H1 (cell line): ENCODE results near the gene CD58. TPM values are rescaled to one million over a fixed set of nuclear protein-coding genes. Genes with fewer than 3 reads are reported as not detected.
A peak's percentile ranks its signal among the peaks of the same experiment; 100 is the strongest.

Experiments used
- CTCF ChIA-PET: fragments of 300-600 bp; sonication (Branson Sonifier 250); formaldehyde crosslinking; loops from one replicate; lab custom pipeline; 2021; ENCODE audit not compliant: partially characterized antibody; lab: Charles Lee
- POLR2A ChIA-PET: fragments of 300-600 bp; sonication (Branson Sonifier 250); formaldehyde crosslinking; loops from one replicate; lab custom pipeline; 2021; ENCODE audit warnings: inconsistent platforms; ENCODE audit not compliant: partially characterized antibody; lab: Charles Lee
- DNase-seq, 2 experiments: peaks; one replicate each; pipeline versions ENCODE4 v3.0.0 to v3.0.0-alpha.2; 2010 to 2022; ENCODE audit warnings: low spot score in 2 of 2, low read depth in 1 of 2, mixed read lengths in 1 of 2
- FAIRE-seq: peaks from 2 replicates; lab custom pipeline; 2011; peaks lifted over from hg19 to GRCh38; lab: Jason Lieb, UNC
- H2AFZ ChIP-seq: 2 replicates; pipeline ENCODE4 v1.8.1; 2012; ENCODE audit warnings: low read length, inconsistent platforms
- H2AK5ac ChIP-seq: 2 replicates; pipeline ENCODE4 v1.6.1; 2013; ENCODE audit warnings: low read depth, low read length
- H2BK120ac ChIP-seq: replicated peaks from 2 replicates; pipeline ENCODE3; 2013; ENCODE audit warnings: low read depth, low read length, inconsistent platforms
- H2BK12ac ChIP-seq: 2 replicates; pipeline ENCODE4 v1.6.1; 2013; ENCODE audit warnings: low read depth, low read length
- H2BK15ac ChIP-seq: 2 replicates; pipeline ENCODE4 v1.6.1; 2013; ENCODE audit warnings: low read length
- H2BK20ac ChIP-seq: 2 replicates; pipeline ENCODE4 v1.6.1; 2013; ENCODE audit warnings: low read length
- H2BK5ac ChIP-seq: 2 replicates; pipeline ENCODE4 v1.6.1; 2013; ENCODE audit warnings: low read depth, low read length
- H3K14ac ChIP-seq: 2 replicates; pipeline ENCODE4 v1.6.1; 2013; ENCODE audit warnings: inconsistent platforms; ENCODE audit not compliant: insufficient read length
- H3K18ac ChIP-seq: 2 replicates; pipeline ENCODE4 v1.6.1; 2013; ENCODE audit warnings: low read length; ENCODE audit errors: extremely low read depth
- H3K23ac ChIP-seq: 2 replicates; pipeline ENCODE4 v1.6.1; 2013; ENCODE audit warnings: inconsistent platforms; ENCODE audit not compliant: insufficient read length
- H3K23me2 ChIP-seq: 2 replicates; pipeline ENCODE4 v1.6.1; 2013; ENCODE audit warnings: low read depth, low read length
- H3K27ac ChIP-seq: 2 replicates; pipeline ENCODE4 v1.6.1; 2011; ENCODE audit warnings: low read depth, low read length, inconsistent platforms
- H3K27me3 ChIP-seq, 4 experiments: replicated peaks in 1 of 4; 1 replicate in 1 of 4; 2 replicates in 3 of 4; pipeline versions ENCODE4 v1.6.1 to v1.8.1; 2011 to 2013; ENCODE audit warnings: low read length in 3 of 4, mild to moderate bottlenecking in 3 of 4, inconsistent platforms in 2 of 4, mixed read lengths in 2 of 4, moderate library complexity in 1 of 4; ENCODE audit not compliant: control insufficient read depth in 3 of 4, insufficient read depth in 3 of 4; ENCODE audit errors: extremely low read depth in 1 of 4
- H3K36me3 ChIP-seq, 4 experiments: 2 replicates each; pipeline versions ENCODE4 v1.6.1 to v1.8.1; 2011 to 2013; ENCODE audit warnings: mild to moderate bottlenecking in 4 of 4, low read length in 3 of 4, moderate library complexity in 2 of 4, control low read depth in 1 of 4, inconsistent platforms in 1 of 4; ENCODE audit not compliant: insufficient read depth in 4 of 4, control insufficient read depth in 2 of 4
- H3K4ac ChIP-seq: replicated peaks from 2 replicates; pipeline ENCODE3; 2013; ENCODE audit warnings: low read length, low read depth, mixed read lengths, inconsistent platforms; ENCODE audit not compliant: insufficient read length
- H3K4me1 ChIP-seq, 4 experiments: replicated peaks in 1 of 4; 1 replicate in 1 of 4; 2 replicates in 3 of 4; pipeline versions ENCODE4 v1.6.1 to v1.8.1; 2011 to 2013; ENCODE audit warnings: low read length in 3 of 4, inconsistent platforms in 2 of 4, mixed read lengths in 1 of 4; ENCODE audit not compliant: insufficient read depth in 4 of 4, control insufficient read depth in 3 of 4
- H3K4me2 ChIP-seq, 2 experiments: 2 replicates each; pipeline versions ENCODE4 v1.6.1 to v1.8.1; 2011 to 2013; ENCODE audit warnings: low read depth in 2 of 2, low read length in 2 of 2, control low read depth in 1 of 2, inconsistent platforms in 1 of 2, mild to moderate bottlenecking in 1 of 2; ENCODE audit not compliant: insufficient read depth in 1 of 2
- H3K4me3 ChIP-seq, 4 experiments: fragments of 200-600, 300-600 bp in 1 of 4; sonication (generic), shearing (Covaris generic), sonication (Bioruptor Twin) in 1 of 4; 2 replicates each; pipeline versions ENCODE4 v1.5.1 to v1.8.1; 2011 to 2016; ENCODE audit warnings: low read length in 4 of 4, low read depth in 3 of 4, control low read depth in 2 of 4, inconsistent platforms in 2 of 4, mild to moderate bottlenecking in 2 of 4, mixed read lengths in 1 of 4, moderate library complexity in 1 of 4; ENCODE audit not compliant: insufficient read depth in 2 of 4; ENCODE audit errors: extremely low read depth in 1 of 4
- H3K56ac ChIP-seq: replicated peaks from 2 replicates; pipeline ENCODE3; 2013; ENCODE audit warnings: low read depth, mild to moderate bottlenecking, mixed read lengths, low read length, inconsistent platforms; ENCODE audit not compliant: insufficient read length
- H3K79me1 ChIP-seq: 2 replicates; pipeline ENCODE4 v1.6.1; 2013; ENCODE audit warnings: low read depth, low read length, control low read depth
- H3K79me2 ChIP-seq, 2 experiments: 2 replicates each; pipeline versions ENCODE4 v1.6.1 to v1.8.1; 2012 to 2013; ENCODE audit warnings: low read length in 2 of 2, mild to moderate bottlenecking in 2 of 2, inconsistent platforms in 1 of 2; ENCODE audit not compliant: insufficient read depth in 2 of 2, control insufficient read depth in 1 of 2
- H3K9ac ChIP-seq, 4 experiments: replicated peaks in 1 of 4; 1 replicate in 1 of 4; 2 replicates in 3 of 4; pipeline versions ENCODE4 v1.6.1 to v1.8.1; 2011 to 2013; ENCODE audit warnings: low read depth in 3 of 4, low read length in 3 of 4, control low read depth in 2 of 4, mild to moderate bottlenecking in 2 of 4, moderate library complexity in 2 of 4, inconsistent platforms in 1 of 4; ENCODE audit errors: extremely low read depth in 1 of 4
- H3K9me3 ChIP-seq, 2 experiments: 2 replicates each; pipeline versions ENCODE4 v1.6.1 to v1.8.1; 2012 to 2013; ENCODE audit warnings: mild to moderate bottlenecking in 2 of 2, moderate library complexity in 2 of 2, control low read depth in 1 of 2, inconsistent platforms in 1 of 2, low read depth in 1 of 2, low read length in 1 of 2, mixed read lengths in 1 of 2; ENCODE audit not compliant: insufficient read depth in 2 of 2
- H4K20me1 ChIP-seq, 2 experiments: replicated peaks in 1 of 2; 2 replicates each; pipeline versions ENCODE3 to v1.8.1; 2011 to 2013; ENCODE audit warnings: inconsistent platforms in 2 of 2, low read length in 2 of 2, mild to moderate bottlenecking in 1 of 2; ENCODE audit not compliant: insufficient read depth in 2 of 2, control insufficient read depth in 1 of 2
- H4K5ac ChIP-seq: 2 replicates; pipeline ENCODE4 v1.6.1; 2013; ENCODE audit warnings: low read length, low read depth, mixed read lengths, inconsistent platforms; ENCODE audit not compliant: insufficient read length
- H4K8ac ChIP-seq: 2 replicates; pipeline ENCODE4 v1.8.0; 2013; ENCODE audit warnings: mild to moderate bottlenecking, moderate library complexity, low read length, inconsistent platforms; ENCODE audit not compliant: insufficient read depth; ENCODE audit errors: extremely low read depth
- H4K91ac ChIP-seq: replicated peaks from 2 replicates; pipeline ENCODE3; 2013; ENCODE audit warnings: low read length, mixed read lengths, inconsistent platforms; ENCODE audit not compliant: insufficient read length
- GTF2F1 ChIP-seq: IDR thresholded peaks from 2 replicates; pipeline ENCODE4 v1.6.1; 2012; ENCODE audit warnings: low read depth, low read length, improper control_type of control experiment, borderline replicate concordance
- WGBS, 2 experiments: shearing (Covaris generic) in 1 of 2; methylation state at CpG; one replicate each; pipeline versions ENCODE4 v1.1.6 to v1.1.7; 2013 to 2015; ENCODE audit warnings: low lambda C conversion rate in 2 of 2, mixed read lengths in 2 of 2, inconsistent platforms in 1 of 2, low coverage in 1 of 2, missing lambda C conversion rate in 1 of 2; ENCODE audit not compliant: insufficient replicate concordance in 2 of 2, insufficient coverage in 1 of 2, insufficient read length in 1 of 2; ENCODE audit errors: extremely low coverage in 1 of 2, missing lambda C conversion rate in 1 of 2; 5-methylcytosine and 5-hydroxymethylcytosine counted together
- polyA plus RNA-seq, 7 experiments: library from polyadenylated mRNA; depleted of rRNA in 3 of 7; stranded (reverse) in 5 of 7; unstranded in 2 of 7; fragments of >200 nt in 5 of 7; fragments of 200-250 nt in 2 of 7; gene quantifications; 1 replicate in 5 of 7; 2 replicates in 1 of 7; 4 replicates in 1 of 7; pipeline versions ENCODE4 v1.2.1 to v1.2.3, GENCODE V29; 2011 to 2013; ENCODE audit warnings: missing spikeins in 2 of 7, mixed read lengths in 2 of 7
- total RNA-seq: library from RNA; stranded (reverse); fragmentation: NEBNext Ultra II Directional; extraction: Animal tissue kit (Norgen Biotek cat#: 25700); gene quantifications from 2 replicates; pipeline ENCODE4 v1.2.1, GENCODE V29; 2021

Gene CD58
- total and polyA plus RNA-seq, 2 of the 8 experiments (the other 6 are each of a cell fraction or from before 2014, with no cell fraction given), result 5.3 to 5.5 TPM

DNA sequence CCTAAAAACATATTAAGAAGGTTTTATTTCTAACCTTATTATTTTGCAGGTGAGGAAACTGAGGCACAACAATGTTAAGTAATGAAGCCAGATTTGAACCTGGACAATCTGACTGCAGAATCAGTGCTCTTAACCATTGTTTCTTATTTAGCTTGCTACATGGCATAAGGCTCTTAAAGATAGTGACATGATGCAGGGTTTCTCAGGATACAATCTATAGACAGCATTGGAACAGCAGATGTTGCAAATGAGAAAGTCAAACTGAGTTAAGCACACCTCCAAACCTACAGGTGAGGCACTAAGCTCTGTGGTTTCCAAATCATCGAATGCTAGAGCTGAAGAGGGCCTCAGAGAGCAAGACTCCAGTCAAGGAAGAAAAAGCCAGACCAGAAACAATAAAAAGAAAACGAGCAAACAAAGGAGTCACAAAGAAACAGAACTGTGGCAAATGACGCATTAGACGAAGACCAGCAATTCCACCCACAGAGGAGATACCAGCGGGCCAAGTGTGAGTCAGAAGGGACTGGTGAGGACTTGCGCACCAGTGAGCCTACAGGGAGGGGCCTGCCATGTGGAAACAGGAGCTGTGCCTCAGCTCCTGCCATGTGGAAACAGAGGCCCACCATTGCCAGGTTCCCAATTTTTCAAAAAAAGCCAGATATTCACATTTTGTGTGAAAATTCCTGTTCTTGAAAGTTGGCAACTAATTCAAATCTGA is 14.4 kb downstream of the CD58 start:
- Histone ChIP-seq H3K4ac (peak overlapping the region; percentile 9), H3K27me3 (no peaks in the 10 kb centered on the region), H3K14ac (no peak overlapping the region), H3K23ac (no peak overlapping the region), H3K9me3 (no peaks in the 10 kb centered on the region), H3K4me2 (no peak overlapping the region), H4K8ac (no peak overlapping the region), H3K23me2 (no peaks in the 10 kb centered on the region), H3K79me2 (no peaks in the 10 kb centered on the region; a peak in 1 of 4 replicates), H4K20me1 (no peaks in the 10 kb centered on the region), H3K56ac (no peak overlapping the region), H3K79me1 (no peaks in the 10 kb centered on the region; the same call in 1 of the 2 replicates), H2BK120ac (no peak overlapping the region), H2BK12ac (no peak overlapping the region), H4K5ac (no peak overlapping the region), H3K27ac (no peak overlapping the region), H3K4me1 (peaks cover 0 to 7% (median 3%) of the 10 kb centered on the region in 4 experiments; a peak in 3 of 7 replicates), H3K9ac (no peak overlapping the region), H2AK5ac (no peak overlapping the region), H2BK15ac (no peak overlapping the region), H3K36me3 (no peaks in the 10 kb centered on the region), H4K91ac (no peak overlapping the region), H2BK20ac (no peak overlapping the region), H2BK5ac (no peak overlapping the region), H2AFZ (no peak overlapping the region), H3K18ac (no peak overlapping the region), H3K4me3 (no peak overlapping the region)
- FAIRE-seq, result no peak
- no peak for TF ChIP-seq GTF2F1
- DNase-seq, result no peak
- 93% methylated on average over 6 of the region's 6 CpGs; no CpG with 5 or more reads in 1 of the 2 experiments for WGBS, 2 experiments
- POLR2A ChIA-PET, result no interaction called here
- CTCF ChIA-PET, result interaction anchor here (1.0 to 1.3 kb wide), 2 partner anchors 10 to 13 kb away, joined by 3 read pairs; no protein-coding TSS in a partner anchor
